Tibial nerve (tissue), 4 donors: ENCODE data around the gene PRPF19. TPM values are rescaled to one million over a fixed set of nuclear protein-coding genes. Genes with fewer than 3 reads are reported as not detected.

Source experiments
- DNase-seq, 2 donors: peaks; one replicate each; pipeline ENCODE4 v3.0.0-alpha.2; 2019; ENCODE audit warnings: low spot score in 2 of 2
- H3K27ac ChIP-seq, 4 donors: fragments of 200-600 bp; sonication (generic) in 3 of 4; one replicate each; pipeline ENCODE4 v1.5.1; 2017 to 2019; ENCODE audit warnings: mild to moderate bottlenecking in 1 of 4
- H3K27me3 ChIP-seq, 2 donors: fragments of 200-600 bp; sonication (generic) in 1 of 2; one replicate each; pipeline versions ENCODE4 v1.5.1 to v1.6.0; 2017 to 2019
- H3K36me3 ChIP-seq, 3 donors: fragments of 200-600 bp; sonication (generic); one replicate each; pipeline ENCODE4 v1.5.1; 2018 to 2019
- H3K4me1 ChIP-seq, 4 donors: fragments of 200-600 bp; sonication (generic) in 3 of 4; one replicate each; pipeline ENCODE4 v1.5.1; 2017 to 2019
- H3K4me3 ChIP-seq, 4 donors: fragments of 200-600 bp; sonication (generic) in 3 of 4; one replicate each; pipeline ENCODE4 v1.5.1; 2017 to 2019; ENCODE audit warnings: mild to moderate bottlenecking in 1 of 4, moderate library complexity in 1 of 4
- H3K9me3 ChIP-seq, 4 donors: fragments of 200-600 bp; sonication (generic) in 3 of 4; one replicate each; pipeline ENCODE4 v1.5.1; 2017 to 2019
- EP300 ChIP-seq, 2 donors: sonication (generic); formaldehyde crosslinking; IDR thresholded peaks; one replicate each; pipeline ENCODE4 v1.6.1; 2017; ENCODE audit warnings: antibody characterized with exemption in 2 of 2, mild to moderate bottlenecking in 1 of 2
- POLR2A ChIP-seq, 2 donors: fragments of 450-650 bp; IDR thresholded peaks; one replicate each; pipeline ENCODE4 v1.6.1; 2017; ENCODE audit warnings: antibody characterized with exemption in 2 of 2, mild to moderate bottlenecking in 2 of 2, moderate library complexity in 2 of 2
- WGBS, 2 donors: methylation state at CpG; one replicate each; pipeline ENCODE4 v1.1.5; 2018; 5-methylcytosine and 5-hydroxymethylcytosine counted together
- total RNA-seq, 4 donors: library from RNA; depleted of rRNA; stranded (reverse); fragments of >200 nt; gene quantifications; one replicate each; pipeline ENCODE4 v1.1.0, GENCODE V29; 2016
- TF ChIP-seq, protein P1 (sequence below), 5 experiments: fragments of 200-600 bp in 3 of 5; fragments of 450-650 bp in 2 of 5; sonication (generic) in 3 of 5; IDR thresholded peaks; one replicate each; pipeline ENCODE4 v1.5.1; 2016 to 2019; ENCODE audit warnings: antibody characterized with exemption in 5 of 5, mild to moderate bottlenecking in 3 of 5, moderate library complexity in 2 of 5

PRPF19 gene
- total RNA-seq, 4 donors from 2014 or later: 49.6 to 92.0 (median 55.5) TPM

DNA sequence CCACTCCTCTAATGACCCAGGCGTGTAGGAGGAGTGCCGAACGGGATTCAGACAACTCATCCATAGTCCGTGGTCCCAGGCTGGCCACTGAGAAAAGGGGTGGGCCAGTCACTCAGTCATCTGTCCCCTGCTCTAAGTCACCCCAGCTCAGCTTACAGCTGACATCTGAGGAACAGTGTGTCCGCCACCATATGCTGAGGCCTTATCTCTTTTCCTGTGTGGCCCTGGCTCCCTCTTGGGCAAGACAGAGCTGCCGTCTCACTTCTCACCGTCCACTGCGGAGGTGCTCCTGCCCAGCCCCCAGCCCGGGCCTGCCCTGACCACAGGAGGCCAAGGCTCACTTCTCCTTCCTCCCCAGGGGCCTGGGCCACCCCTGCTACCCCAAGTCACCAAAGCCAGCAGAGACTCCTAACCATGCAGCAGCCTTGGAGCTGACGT is 57.7 kb downstream of the PRPF19 start:
- TF ChIP-seq EP300 (IDR thresholded peaks at IDR 0.05) (no peak), POLR2A (IDR thresholded peaks at IDR 0.05) (no peak)
- TF ChIP-seq, protein P1, sequence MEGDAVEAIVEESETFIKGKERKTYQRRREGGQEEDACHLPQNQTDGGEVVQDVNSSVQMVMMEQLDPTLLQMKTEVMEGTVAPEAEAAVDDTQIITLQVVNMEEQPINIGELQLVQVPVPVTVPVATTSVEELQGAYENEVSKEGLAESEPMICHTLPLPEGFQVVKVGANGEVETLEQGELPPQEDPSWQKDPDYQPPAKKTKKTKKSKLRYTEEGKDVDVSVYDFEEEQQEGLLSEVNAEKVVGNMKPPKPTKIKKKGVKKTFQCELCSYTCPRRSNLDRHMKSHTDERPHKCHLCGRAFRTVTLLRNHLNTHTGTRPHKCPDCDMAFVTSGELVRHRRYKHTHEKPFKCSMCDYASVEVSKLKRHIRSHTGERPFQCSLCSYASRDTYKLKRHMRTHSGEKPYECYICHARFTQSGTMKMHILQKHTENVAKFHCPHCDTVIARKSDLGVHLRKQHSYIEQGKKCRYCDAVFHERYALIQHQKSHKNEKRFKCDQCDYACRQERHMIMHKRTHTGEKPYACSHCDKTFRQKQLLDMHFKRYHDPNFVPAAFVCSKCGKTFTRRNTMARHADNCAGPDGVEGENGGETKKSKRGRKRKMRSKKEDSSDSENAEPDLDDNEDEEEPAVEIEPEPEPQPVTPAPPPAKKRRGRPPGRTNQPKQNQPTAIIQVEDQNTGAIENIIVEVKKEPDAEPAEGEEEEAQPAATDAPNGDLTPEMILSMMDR (IDR thresholded peaks at IDR 0.05): no peak
- H3K4me1 ChIP-seq: peaks cover 0 to 22% (median 5%) of the 10 kb centered on the region in 4 donors
- no peak for DNase-seq
- no peak overlapping the region for H3K4me3 ChIP-seq
- WGBS, 2 donors: 75 to 92% methylated on average over 10 of the region's 10 CpGs
- H3K36me3 ChIP-seq: peaks cover 0 to 93% (median 8%) of the 10 kb centered on the region in 3 donors
- H3K9me3 ChIP-seq: no peaks in the 10 kb centered on the region
- no peaks in the 10 kb centered on the region for H3K27me3 ChIP-seq
- H3K27ac ChIP-seq: no peak overlapping the region

DNA sequence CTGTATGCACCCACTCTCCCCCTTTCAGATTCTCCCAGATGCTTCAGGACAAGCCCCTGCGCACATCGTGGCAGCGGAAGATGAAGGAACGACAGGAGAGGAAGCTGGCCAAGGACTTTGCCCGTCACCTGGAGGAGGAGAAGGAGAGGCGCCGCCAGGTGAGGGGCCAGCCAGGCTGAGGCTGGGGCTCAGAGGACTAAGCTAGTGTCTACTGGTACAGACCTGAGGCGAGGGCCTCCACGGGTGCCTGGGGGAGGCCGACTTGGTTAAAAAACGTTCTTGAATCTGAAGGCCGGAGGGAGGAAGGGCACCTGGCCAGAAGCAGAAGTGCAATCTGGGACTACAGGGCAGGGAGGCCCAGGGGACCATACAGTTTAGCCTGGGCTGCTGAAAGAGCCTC is 58.5 kb downstream of the PRPF19 start:
- Histone ChIP-seq H3K9me3 (no peaks in the 10 kb centered on the region), H3K4me3 (no peak overlapping the region), H3K36me3 (peaks cover 0 to 85% (median 8%) of the 10 kb centered on the region in 3 donors), H3K27ac (no peak overlapping the region), H3K27me3 (no peaks in the 10 kb centered on the region), H3K4me1 (peaks cover 0 to 30% (median 12%) of the 10 kb centered on the region in 4 donors)
- WGBS, 2 donors: 87 to 89% methylated on average over 12 of the region's 12 CpGs
- TF ChIP-seq, protein P1 (IDR thresholded peaks at IDR 0.05): no peak
- TF ChIP-seq POLR2A (IDR thresholded peaks at IDR 0.05) (no peak), EP300 (IDR thresholded peaks at IDR 0.05) (no peak)
- no peak for DNase-seq

DNA sequence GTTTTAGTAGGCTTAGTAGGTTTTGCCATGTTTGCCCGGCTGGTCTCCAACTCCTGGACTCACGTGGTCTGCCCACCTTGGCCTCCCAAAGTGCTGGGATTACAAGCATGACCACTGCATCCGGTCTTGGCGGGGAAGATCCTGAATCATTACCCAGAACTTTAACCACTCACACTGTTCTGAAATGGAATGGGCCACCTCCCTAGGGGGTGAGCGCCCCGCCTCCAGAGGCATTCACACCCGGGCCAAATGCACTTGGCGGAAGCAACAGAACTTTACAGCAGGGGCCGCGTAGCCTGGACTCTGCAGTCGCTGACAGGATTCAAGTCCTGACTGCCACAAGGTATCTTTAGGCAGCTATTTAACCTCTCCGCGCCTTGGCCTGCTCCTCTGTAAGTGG is 59.1 kb downstream of the PRPF19 start:
- Histone ChIP-seq H3K27ac (no peak overlapping the region), H3K4me1 (peaks cover 0 to 34% (median 14%) of the 10 kb centered on the region in 4 donors), H3K9me3 (no peaks in the 10 kb centered on the region), H3K36me3 (peaks cover 0 to 79% (median 8%) of the 10 kb centered on the region in 3 donors), H3K27me3 (no peaks in the 10 kb centered on the region), H3K4me3 (no peak overlapping the region)
- no peak for DNase-seq
- TF ChIP-seq, protein P1 (IDR thresholded peaks at IDR 0.05): no peak
- no peak for TF ChIP-seq EP300 (IDR thresholded peaks at IDR 0.05)
- no peak for TF ChIP-seq POLR2A (IDR thresholded peaks at IDR 0.05)
- 72 to 77% methylated on average over 13 of the region's 13 CpGs for WGBS, 2 donors

DNA sequence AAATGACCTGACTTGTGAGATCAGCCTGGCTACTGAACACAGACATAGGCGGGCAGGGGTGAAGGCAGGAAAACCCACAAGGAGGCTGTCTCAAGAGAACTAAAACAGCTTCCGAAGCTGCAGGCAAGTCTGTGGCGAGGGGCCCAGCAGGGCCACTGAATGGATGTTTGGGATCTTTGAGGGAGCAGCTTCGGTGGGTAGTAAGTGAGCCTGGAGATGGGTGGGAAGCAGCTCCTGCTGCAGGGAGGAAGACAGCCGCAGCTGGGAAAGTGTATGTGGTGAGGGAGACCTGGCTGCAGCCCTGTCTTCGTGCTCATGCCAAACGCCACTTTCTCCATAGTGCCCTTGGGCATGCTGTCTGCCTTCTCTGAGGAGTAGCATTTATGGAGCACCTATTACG is 61.0 kb downstream of the PRPF19 start:
- peaks cover 0 to 59% (median 5%) of the 10 kb centered on the region in 3 donors for H3K36me3 ChIP-seq
- TF ChIP-seq EP300 (IDR thresholded peaks at IDR 0.05) (no peak), POLR2A (IDR thresholded peaks at IDR 0.05) (no peak)
- TF ChIP-seq, protein P1 (IDR thresholded peaks at IDR 0.05): no peak
- H3K4me3 ChIP-seq: no peak overlapping the region
- H3K27me3 ChIP-seq: no peaks in the 10 kb centered on the region
- no peak overlapping the region for H3K27ac ChIP-seq
- H3K4me1 ChIP-seq: peaks cover 0 to 47% (median 23%) of the 10 kb centered on the region in 4 donors
- no peaks in the 10 kb centered on the region for H3K9me3 ChIP-seq
- no peak for DNase-seq
- WGBS, 2 donors: 82 to 83% methylated on average over 8 of the region's 8 CpGs

DNA sequence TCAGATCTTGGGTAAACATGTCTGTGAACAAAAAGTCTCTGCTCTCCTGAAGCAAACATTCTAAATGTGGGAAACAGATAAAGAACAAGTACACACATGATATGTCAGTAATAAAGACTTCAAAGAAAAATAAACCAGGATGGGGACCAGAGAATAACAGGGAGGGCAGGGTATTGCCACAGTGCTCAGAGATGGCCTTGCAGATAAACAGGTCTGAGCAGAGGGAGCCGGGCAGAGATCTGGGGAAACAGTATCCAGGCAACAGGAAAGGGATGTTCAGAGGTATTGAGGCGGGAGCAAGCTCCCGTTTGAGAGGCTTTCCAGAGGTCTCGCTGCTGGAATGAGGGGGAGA is 61.5 kb downstream of the PRPF19 start:
- Histone ChIP-seq H3K27me3 (no peaks in the 10 kb centered on the region), H3K4me1 (peaks cover 0 to 52% (median 24%) of the 10 kb centered on the region in 4 donors), H3K27ac (no peak overlapping the region), H3K9me3 (no peaks in the 10 kb centered on the region), H3K36me3 (peaks cover 0 to 55% (median 5%) of the 10 kb centered on the region in 3 donors), H3K4me3 (no peak overlapping the region)
- no peak for DNase-seq
- TF ChIP-seq, protein P1 (IDR thresholded peaks at IDR 0.05): no peak
- TF ChIP-seq POLR2A (IDR thresholded peaks at IDR 0.05) (no peak), EP300 (IDR thresholded peaks at IDR 0.05) (no peak)
- WGBS, 2 donors: 53 to 54% methylated on average over 4 of the region's 4 CpGs
